Effector memory CD4-positive, alpha-beta T cell (primary cell): ENCODE measurements around the gene ANKMY1.

Experiments used
- DNase-seq, 3 donors: peaks; one replicate each; pipeline ENCODE4 v3.0.0-alpha.2; 2020
- H3K27ac ChIP-seq: 2 replicates; pipeline ENCODE4 v1.7.0; 2013; ENCODE audit warnings: mild to moderate bottlenecking, low read length, moderate library complexity; ENCODE audit not compliant: insufficient read depth, poor library complexity, severe bottlenecking
- H3K27me3 ChIP-seq: replicated peaks from 2 replicates; pipeline ENCODE4 v1.7.0; 2013; ENCODE audit warnings: mild to moderate bottlenecking, low read length; ENCODE audit not compliant: insufficient read depth, control insufficient read depth, poor library complexity, severe bottlenecking
- H3K36me3 ChIP-seq: 2 replicates; pipeline ENCODE4 v1.7.0; 2013; ENCODE audit warnings: mild to moderate bottlenecking, low read length, moderate library complexity; ENCODE audit not compliant: control insufficient read depth, insufficient read depth
- H3K4me1 ChIP-seq: 2 replicates; pipeline ENCODE4 v1.7.0; 2013; ENCODE audit warnings: low read length, mild to moderate bottlenecking; ENCODE audit not compliant: control insufficient read depth, insufficient read depth, poor library complexity, severe bottlenecking
- H3K4me3 ChIP-seq: 2 replicates; pipeline ENCODE4 v1.7.0; 2013; ENCODE audit warnings: low read length, low read depth, mild to moderate bottlenecking; ENCODE audit not compliant: insufficient read depth, poor library complexity, severe bottlenecking
- H3K9me3 ChIP-seq: 2 replicates; pipeline ENCODE4 v1.7.0; 2013; ENCODE audit warnings: mild to moderate bottlenecking, low read length, moderate library complexity; ENCODE audit not compliant: control insufficient read depth

The ANKMY1 gene

GRCh38 chr2:240464514-240465241 lies 93.1 kb downstream of the ANKMY1 start:
- Histone ChIP-seq H3K27me3 (no peaks in the 10 kb centered on the region), H3K27ac (no peak overlapping the region), H3K36me3 (no peaks in the 10 kb centered on the region), H3K9me3 (no peaks in the 10 kb centered on the region), H3K4me3 (no peak overlapping the region), H3K4me1 (no peaks in the 10 kb centered on the region)
- no peak for DNase-seq

GRCh38 chr2:240463866-240464481 lies 93.8 kb downstream of the ANKMY1 start:
- no peak overlapping the region for H3K4me3 ChIP-seq
- no peaks in the 10 kb centered on the region for H3K36me3 ChIP-seq

GRCh38 chr2:240463274-240463865 lies 94.4 kb downstream of the ANKMY1 start:
- Histone ChIP-seq H3K27ac (no peak overlapping the region), H3K36me3 (no peaks in the 10 kb centered on the region), H3K9me3 (no peaks in the 10 kb centered on the region), H3K4me1 (no peaks in the 10 kb centered on the region), H3K27me3 (no peaks in the 10 kb centered on the region), H3K4me3 (no peak overlapping the region)
- no peak for DNase-seq

More at GRCh38 chr2:240463866-240464481, 93.8 kb downstream of the ANKMY1 start:
- H3K27ac ChIP-seq, result no peak overlapping the region
- no peak for DNase-seq
- no peaks in the 10 kb centered on the region for H3K9me3 ChIP-seq
- no peaks in the 10 kb centered on the region for H3K4me1 ChIP-seq
- no peaks in the 10 kb centered on the region for H3K27me3 ChIP-seq

- no peak for DNase-seq
- no peaks in the 10 kb centered on the region for H3K36me3 ChIP-seq
- no peaks in the 10 kb centered on the region for H3K27me3 ChIP-seq
- no peak overlapping the region for H3K27ac ChIP-seq
- H3K4me3 ChIP-seq, result no peak overlapping the region
- no peaks in the 10 kb centered on the region for H3K9me3 ChIP-seq
- no peaks in the 10 kb centered on the region for H3K4me1 ChIP-seq
These were observed 95.0 kb downstream of the ANKMY1 start for GRCh38 chr2:240462707-240463273.

- Histone ChIP-seq H3K36me3 (no peaks in the 10 kb centered on the region), H3K9me3 (no peaks in the 10 kb centered on the region), H3K27me3 (no peaks in the 10 kb centered on the region), H3K4me3 (no peak overlapping the region), H3K4me1 (no peaks in the 10 kb centered on the region), H3K27ac (no peak overlapping the region)
- DNase-seq, result no peak
These were observed 95.6 kb downstream of the ANKMY1 start for GRCh38 chr2:240462073-240462706.

GRCh38 chr2:240461471-240462072 lies 96.2 kb downstream of the ANKMY1 start:
- no peaks in the 10 kb centered on the region for H3K9me3 ChIP-seq
- no peaks in the 10 kb centered on the region for H3K27me3 ChIP-seq
- no peaks in the 10 kb centered on the region for H3K4me1 ChIP-seq
- no peak overlapping the region for H3K4me3 ChIP-seq
- DNase-seq, result no peak
- no peaks in the 10 kb centered on the region for H3K36me3 ChIP-seq
- no peak overlapping the region for H3K27ac ChIP-seq

- H3K27me3 ChIP-seq, result peaks cover 4% of the 10 kb centered on the region
- DNase-seq, result no peak
- no peaks in the 10 kb centered on the region for H3K36me3 ChIP-seq
- H3K4me3 ChIP-seq, result no peak overlapping the region
- no peak overlapping the region for H3K27ac ChIP-seq
- H3K9me3 ChIP-seq, result no peaks in the 10 kb centered on the region
- no peaks in the 10 kb centered on the region for H3K4me1 ChIP-seq
These were observed 96.9 kb downstream of the ANKMY1 start for GRCh38 chr2:240460781-240461431.

GRCh38 chr2:240460253-240460711 lies 97.5 kb downstream of the ANKMY1 start:
- Histone ChIP-seq H3K9me3 (no peaks in the 10 kb centered on the region), H3K4me1 (no peaks in the 10 kb centered on the region), H3K4me3 (no peak overlapping the region), H3K36me3 (no peaks in the 10 kb centered on the region), H3K27ac (no peak overlapping the region), H3K27me3 (peaks cover 10% of the 10 kb centered on the region)
- DNase-seq, result no peak
